Nephron progenitor cell (in vitro differentiated cells): ENCODE measurements around the gene JDP2.

ENCODE experiments used
- DNase-seq: peaks from one replicate; pipeline ENCODE4 v3.0.0; 2021
- H3K27ac Mint-ChIP-seq: 2 replicates; pipeline ENCODE4 v1.8.0; 2021; ENCODE audit warnings: mild to moderate bottlenecking, moderate library complexity, mixed read lengths
- H3K27me3 Mint-ChIP-seq: 2 replicates; pipeline ENCODE4 v1.8.0; 2021; ENCODE audit warnings: mild to moderate bottlenecking, low read depth, mixed read lengths; ENCODE audit not compliant: poor library complexity
- H3K36me3 Mint-ChIP-seq: 2 replicates; pipeline ENCODE4 v1.8.0; 2021; ENCODE audit warnings: low read depth, mixed read lengths
- H3K4me1 Mint-ChIP-seq: 2 replicates; pipeline ENCODE4 v1.8.0; 2021; ENCODE audit warnings: mixed read lengths
- H3K4me3 Mint-ChIP-seq: 2 replicates; pipeline ENCODE4 v1.8.0; 2021; ENCODE audit warnings: mild to moderate bottlenecking, moderate library complexity, mixed read lengths
- H3K9me3 Mint-ChIP-seq: 2 replicates; pipeline ENCODE4 v1.8.0; 2021; ENCODE audit warnings: mild to moderate bottlenecking, moderate library complexity, mixed read lengths
- CTCF ChIP-seq: fragments of 200-600 bp; sonication (generic); IDR thresholded peaks from 2 replicates; pipeline ENCODE4 v1.5.0; 2021; ENCODE audit warnings: antibody characterized with exemption

Gene JDP2

GRCh38 chr14:75450381-75451276, 22.8 kb downstream of the JDP2 start:
- Mint-ChIP-seq H3K27ac (peak overlapping the region; percentile 76), H3K9me3 (no peaks in the 10 kb centered on the region), H3K4me3 (no peak overlapping the region), H3K4me1 (peaks cover 70% of the 10 kb centered on the region), H3K36me3 (peaks cover 6% of the 10 kb centered on the region), H3K27me3 (peaks cover 2% of the 10 kb centered on the region)
- no peak for TF ChIP-seq CTCF
- DNase-seq = no peak

GRCh38 chr14:75452324-75452723, 24.5 kb downstream of the JDP2 start:
- TF ChIP-seq CTCF = no peak
- H3K4me1 Mint-ChIP-seq = peaks cover 87% of the 10 kb centered on the region
- H3K4me3 Mint-ChIP-seq = peak overlapping the region; percentile 9
- peak; percentile 56 for DNase-seq
- H3K27me3 Mint-ChIP-seq = peaks cover 2% of the 10 kb centered on the region
- peak overlapping the region; percentile 100 for H3K27ac Mint-ChIP-seq
- H3K9me3 Mint-ChIP-seq = no peaks in the 10 kb centered on the region
- peaks cover 6% of the 10 kb centered on the region for H3K36me3 Mint-ChIP-seq

GRCh38 chr14:75452900-75453816, 25.3 kb downstream of the JDP2 start:
- H3K27me3 Mint-ChIP-seq = peaks cover 2% of the 10 kb centered on the region
- H3K36me3 Mint-ChIP-seq = peaks cover 6% of the 10 kb centered on the region
- TF ChIP-seq CTCF = no peak
- peak overlapping the region; percentile 51 for H3K4me3 Mint-ChIP-seq
- peak overlapping the region; percentile 100 for H3K27ac Mint-ChIP-seq
- peak; percentile 74 for DNase-seq
- H3K4me1 Mint-ChIP-seq = peaks cover 96% of the 10 kb centered on the region
- no peaks in the 10 kb centered on the region for H3K9me3 Mint-ChIP-seq

- peaks cover 6% of the 10 kb centered on the region for H3K36me3 Mint-ChIP-seq
- H3K4me1 Mint-ChIP-seq = peaks cover 98% of the 10 kb centered on the region
- no peaks in the 10 kb centered on the region for H3K9me3 Mint-ChIP-seq
These were observed 26.1 kb downstream of the JDP2 start for GRCh38 chr14:75453817-75454434.

More at GRCh38 chr14:75453817-75454434, 26.1 kb downstream of the JDP2 start:
- peak overlapping the region; percentile 100 for H3K27ac Mint-ChIP-seq
- TF ChIP-seq CTCF = no peak
- DNase-seq = no peak
- H3K27me3 Mint-ChIP-seq = peaks cover 2% of the 10 kb centered on the region
- H3K4me3 Mint-ChIP-seq = no peak overlapping the region
